CD8-positive, alpha-beta memory T cell (primary cell): Measurements from ENCODE around the gene TTC3. TPM values are rescaled to one million over a fixed set of nuclear protein-coding genes. Genes with fewer than 3 reads are reported as not detected.

Experiments
- CTCF ChIA-PET: fragments of 350-600 bp; sonication (Branson Sonifier 250); formaldehyde crosslinking; loops from one replicate; lab custom pipeline; 2021; ENCODE audit warnings: antibody characterized with exemption; lab: Charles Lee
- POLR2A ChIA-PET: fragments of 350-600 bp; sonication (Branson Sonifier 250); formaldehyde crosslinking; loops from one replicate; lab custom pipeline; 2021; ENCODE audit warnings: antibody characterized with exemption; lab: Charles Lee
- DNase-seq, 5 donors: peaks; one replicate each; pipeline versions ENCODE4 v3.0.0 to v3.0.0-alpha.2; 2020 to 2022; ENCODE audit warnings: mixed read lengths in 1 of 5
- H3K27ac ChIP-seq: one replicate; pipeline ENCODE4 v1.7.0; 2013; ENCODE audit warnings: low read depth, mild to moderate bottlenecking, low read length, moderate library complexity
- H3K27me3 ChIP-seq: 2 replicates; pipeline ENCODE4 v1.7.0; 2013; ENCODE audit warnings: low read length, mild to moderate bottlenecking; ENCODE audit not compliant: insufficient read depth, poor library complexity, severe bottlenecking
- H3K36me3 ChIP-seq: 2 replicates; pipeline ENCODE4 v1.7.0; 2013; ENCODE audit warnings: mild to moderate bottlenecking, low read length, moderate library complexity; ENCODE audit not compliant: insufficient read depth
- H3K4me1 ChIP-seq: 2 replicates; pipeline ENCODE4 v1.7.0; 2013; ENCODE audit warnings: mild to moderate bottlenecking, low read length, moderate library complexity; ENCODE audit not compliant: insufficient read depth
- H3K4me3 ChIP-seq: 2 replicates; pipeline ENCODE4 v1.7.0; 2013; ENCODE audit warnings: mild to moderate bottlenecking, low read length
- H3K9me3 ChIP-seq: 2 replicates; pipeline ENCODE4 v1.7.0; 2013; ENCODE audit warnings: mild to moderate bottlenecking, low read length
- H3K27ac Mint-ChIP-seq, 8 donors: one replicate each; pipeline ENCODE4 v1.8.0; 2020 to 2021; ENCODE audit warnings: mixed read lengths in 8 of 8, mild to moderate bottlenecking in 6 of 8, inconsistent platforms in 3 of 8, moderate library complexity in 3 of 8
- H3K27me3 Mint-ChIP-seq, 2 donors: one replicate each; pipeline ENCODE4 v1.8.0; 2020 to 2021; ENCODE audit warnings: mixed read lengths in 2 of 2, mild to moderate bottlenecking in 1 of 2, moderate library complexity in 1 of 2
- H3K36me3 Mint-ChIP-seq, 3 donors: one replicate each; pipeline ENCODE4 v1.8.0; 2020 to 2021; ENCODE audit warnings: mixed read lengths in 3 of 3, inconsistent platforms in 1 of 3, mild to moderate bottlenecking in 1 of 3
- H3K4me1 Mint-ChIP-seq, 3 donors: one replicate each; pipeline ENCODE4 v1.8.0; 2020 to 2021; ENCODE audit warnings: mixed read lengths in 3 of 3, inconsistent platforms in 1 of 3, mild to moderate bottlenecking in 1 of 3
- H3K4me3 Mint-ChIP-seq, 7 donors: one replicate each; pipeline ENCODE4 v1.8.0; 2020 to 2021; ENCODE audit warnings: mixed read lengths in 7 of 7, mild to moderate bottlenecking in 6 of 7, moderate library complexity in 4 of 7, inconsistent platforms in 2 of 7
- H3K9me3 Mint-ChIP-seq, 5 donors: one replicate each; pipeline ENCODE4 v1.8.0; 2020 to 2022; ENCODE audit warnings: mixed read lengths in 5 of 5, mild to moderate bottlenecking in 3 of 5, moderate library complexity in 2 of 5, inconsistent platforms in 1 of 5
- polyA plus RNA-seq: library from polyadenylated mRNA; unstranded; fragments of 300-500 nt; fragmentation: Illumina TruSeq; gene quantifications from one replicate; pipeline ENCODE4 v1.2.3, GENCODE V29; 2021
- total RNA-seq, 2 experiments: library from RNA; stranded (reverse); gene quantifications; one replicate each; pipeline ENCODE4 v1.2.3, GENCODE V29; 2021

TTC3 gene
- total and polyA plus RNA-seq, 3 experiments from 2014 or later = 53.0 to 108 (median 54.5) TPM

DNA sequence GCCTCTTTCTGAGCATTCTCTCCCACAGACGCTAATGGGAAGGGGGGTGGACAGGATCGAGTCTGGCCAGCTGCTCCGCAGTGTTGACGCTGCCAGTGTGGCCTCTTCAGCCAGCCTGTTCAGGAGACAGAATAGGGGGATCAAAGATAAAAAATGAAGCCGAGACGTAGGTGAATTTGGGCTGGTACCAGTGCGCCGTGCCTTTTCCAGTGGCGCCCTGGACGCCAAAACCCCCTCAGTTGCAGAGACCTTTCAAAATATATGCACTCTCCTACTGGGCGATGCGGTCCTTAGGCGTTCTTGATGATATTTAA is 1.1 kb downstream of the TTC3 start:
- peak in 1 of 5 donors; percentile 7 for DNase-seq
- peak overlapping the region; percentile 94 to 100 (median 98) for H3K27ac Mint-ChIP-seq
- ChIA-PET POLR2A (interaction anchor here (0.6 kb wide), 1 partner anchor 333 kb away, joined by 4 read pairs; no protein-coding TSS in a partner anchor), CTCF (no interaction called here)
- H3K27me3 Mint-ChIP-seq = peaks cover 0 to 3% of the 10 kb centered on the region in 2 donors
- H3K4me1 ChIP-seq = peaks cover 15% of the 10 kb centered on the region
- H3K4me3 ChIP-seq = peak overlapping the region; percentile 73
- peaks cover 0 to 4% (median 0%) of the 10 kb centered on the region in 5 donors for H3K9me3 Mint-ChIP-seq
- H3K9me3 ChIP-seq = no peaks in the 10 kb centered on the region
- H3K27ac ChIP-seq = peak overlapping the region; percentile 93
- H3K27me3 ChIP-seq = no peaks in the 10 kb centered on the region
- H3K36me3 Mint-ChIP-seq = peaks cover 2 to 15% (median 4%) of the 10 kb centered on the region in 3 donors
- no peaks in the 10 kb centered on the region for H3K36me3 ChIP-seq
- H3K4me3 Mint-ChIP-seq = peak overlapping the region; percentile 92 to 100 (median 96)
- peaks cover 54 to 72% (median 68%) of the 10 kb centered on the region in 3 donors for H3K4me1 Mint-ChIP-seq

DNA sequence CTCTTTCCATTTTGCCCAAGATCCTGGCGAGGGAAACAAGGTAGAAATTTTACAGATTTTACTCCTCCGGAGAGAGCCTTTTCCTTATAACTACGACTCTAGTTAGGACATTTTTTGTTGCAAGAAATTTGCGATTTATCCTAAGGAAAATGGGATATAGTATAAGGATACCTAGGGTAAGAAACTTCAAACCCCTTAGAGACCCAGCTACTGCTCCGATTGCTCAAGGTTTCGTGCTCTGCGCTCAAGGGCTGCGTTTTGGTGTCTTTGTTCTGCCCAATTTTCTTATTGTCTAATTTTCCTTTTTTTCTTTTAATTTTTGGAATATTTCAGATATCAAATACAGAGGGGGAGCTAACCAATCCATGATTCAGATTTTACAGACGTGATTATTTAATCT is 1.5 kb downstream of the TTC3 start:
- DNase-seq = no peak
- peaks cover 0 to 6% (median 0%) of the 10 kb centered on the region in 5 donors for H3K9me3 Mint-ChIP-seq
- peaks cover 0 to 3% of the 10 kb centered on the region in 2 donors for H3K27me3 Mint-ChIP-seq
- H3K36me3 ChIP-seq = no peaks in the 10 kb centered on the region
- peaks cover 2 to 14% (median 8%) of the 10 kb centered on the region in 3 donors for H3K36me3 Mint-ChIP-seq
- peaks cover 57 to 75% (median 70%) of the 10 kb centered on the region in 3 donors for H3K4me1 Mint-ChIP-seq
- H3K27me3 ChIP-seq = no peaks in the 10 kb centered on the region
- H3K27ac ChIP-seq = peak overlapping the region; percentile 93
- H3K9me3 ChIP-seq = no peaks in the 10 kb centered on the region
- CTCF ChIA-PET = no interaction called here
- H3K4me1 ChIP-seq = peaks cover 15% of the 10 kb centered on the region
- POLR2A ChIA-PET = interaction anchor here (0.6 kb wide), 1 partner anchor 332 kb away, joined by 4 read pairs; no protein-coding TSS in a partner anchor
- peak overlapping the region; percentile 94 to 100 (median 98) for H3K27ac Mint-ChIP-seq
- peak overlapping the region; percentile 73 for H3K4me3 ChIP-seq
- peak overlapping the region; percentile 92 to 100 (median 96) for H3K4me3 Mint-ChIP-seq

DNA sequence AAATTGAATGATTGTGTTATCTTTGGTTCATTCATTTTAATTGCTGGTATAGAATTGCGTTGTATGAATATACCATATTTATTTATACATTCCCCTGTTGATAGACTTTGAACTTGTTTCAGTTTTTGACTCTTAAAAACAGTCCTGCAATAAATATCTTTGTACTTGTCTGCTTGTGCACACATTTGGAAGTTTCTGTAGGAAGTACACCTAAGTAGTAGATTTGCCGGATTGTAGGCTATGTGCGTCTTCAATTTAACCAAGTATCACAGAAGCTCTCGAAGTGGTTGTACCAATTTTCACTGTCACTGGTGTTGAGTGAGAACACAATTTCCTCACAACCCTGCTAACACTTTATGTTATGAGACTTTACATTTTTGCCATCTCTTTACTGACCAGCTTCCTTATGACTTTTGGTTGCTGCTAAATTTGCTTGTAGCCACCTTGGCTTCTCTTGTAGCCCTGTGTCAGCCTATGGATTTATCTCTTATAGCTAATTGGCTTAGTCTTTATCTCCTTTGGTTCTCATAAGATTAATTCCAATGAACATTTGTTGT is 2.2 kb downstream of the TTC3 start:
- POLR2A ChIA-PET = no interaction called here
- Mint-ChIP-seq H3K4me3 (peak overlapping the region; percentile 34 to 100 (median 92)), H3K9me3 (peaks cover 0 to 6% (median 0%) of the 10 kb centered on the region in 5 donors), H3K27ac (peak overlapping the region; percentile 55 to 100 (median 96)), H3K4me1 (peaks cover 57 to 73% (median 68%) of the 10 kb centered on the region in 3 donors), H3K36me3 (peaks cover 0 to 11% (median 11%) of the 10 kb centered on the region in 3 donors), H3K27me3 (peaks cover 0 to 3% of the 10 kb centered on the region in 2 donors)
- Histone ChIP-seq H3K27ac (no peak overlapping the region), H3K4me1 (peaks cover 15% of the 10 kb centered on the region), H3K9me3 (no peaks in the 10 kb centered on the region), H3K4me3 (no peak overlapping the region), H3K36me3 (no peaks in the 10 kb centered on the region), H3K27me3 (no peaks in the 10 kb centered on the region)
- CTCF ChIA-PET = no interaction called here
- no peak for DNase-seq

DNA sequence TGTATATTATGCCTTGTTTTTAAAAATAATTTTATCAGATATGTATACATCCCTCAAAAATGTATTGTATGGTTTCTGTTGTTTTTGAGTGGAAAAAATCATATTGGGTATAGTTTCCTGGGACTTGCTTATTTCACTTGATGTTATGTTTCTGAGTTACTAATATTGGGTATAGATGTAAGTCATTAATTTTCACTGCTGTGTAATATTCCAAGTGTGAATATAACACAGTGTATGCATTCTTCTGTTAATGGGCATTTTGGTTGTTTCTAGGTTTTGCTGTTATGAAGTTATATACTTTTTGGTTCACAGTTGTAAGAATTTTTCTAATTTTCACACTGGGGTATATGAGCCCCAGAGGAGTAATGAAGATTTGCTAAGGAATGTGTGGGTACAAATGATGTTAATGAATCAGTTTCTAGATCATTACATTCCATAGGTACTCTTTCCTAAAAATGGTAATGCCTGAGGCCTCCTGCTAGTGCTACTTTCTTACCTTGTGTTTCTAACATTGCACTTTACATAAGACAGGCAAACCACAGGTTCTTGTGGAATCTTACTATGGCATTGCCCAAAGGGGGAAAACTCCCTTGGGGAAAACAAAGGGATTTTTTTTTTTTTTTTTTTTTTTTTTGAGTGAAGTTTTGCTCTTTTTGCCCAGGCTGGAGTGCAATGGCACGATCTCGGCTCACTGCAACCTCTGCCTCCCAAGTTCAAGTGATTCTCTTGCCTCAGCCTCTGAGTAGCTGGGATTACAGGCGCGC is 3.2 kb downstream of the TTC3 start:
- Histone ChIP-seq H3K4me3 (no peak overlapping the region), H3K9me3 (no peaks in the 10 kb centered on the region), H3K27ac (no peak overlapping the region), H3K36me3 (no peaks in the 10 kb centered on the region), H3K27me3 (no peaks in the 10 kb centered on the region), H3K4me1 (peaks cover 15% of the 10 kb centered on the region)
- peaks cover 0 to 8% (median 8%) of the 10 kb centered on the region in 3 donors for H3K36me3 Mint-ChIP-seq
- H3K27me3 Mint-ChIP-seq = peaks cover 0 to 3% of the 10 kb centered on the region in 2 donors
- no peak for DNase-seq
- H3K4me3 Mint-ChIP-seq = peak overlapping the region in 1 of 7 donors; percentile 31
- CTCF ChIA-PET = no interaction called here
- H3K4me1 Mint-ChIP-seq = peaks cover 51 to 72% (median 67%) of the 10 kb centered on the region in 3 donors
- POLR2A ChIA-PET = no interaction called here
- H3K9me3 Mint-ChIP-seq = peaks cover 0 to 6% (median 0%) of the 10 kb centered on the region in 5 donors
- peak overlapping the region in 2 of 8 donors; percentile 88 to 94 for H3K27ac Mint-ChIP-seq

- DNase-seq = no peak
- Mint-ChIP-seq H3K27me3 (peaks cover 0 to 3% of the 10 kb centered on the region in 2 donors), H3K4me3 (peak overlapping the region in 1 of 7 donors; percentile 51), H3K27ac (peak overlapping the region in 4 of 8 donors; percentile 15 to 94 (median 56)), H3K36me3 (peaks cover 2 to 10% (median 8%) of the 10 kb centered on the region in 3 donors), H3K9me3 (peaks cover 0 to 6% (median 0%) of the 10 kb centered on the region in 5 donors), H3K4me1 (peaks cover 50 to 69% (median 65%) of the 10 kb centered on the region in 3 donors)
- Histone ChIP-seq H3K27me3 (no peaks in the 10 kb centered on the region), H3K9me3 (no peaks in the 10 kb centered on the region), H3K36me3 (no peaks in the 10 kb centered on the region), H3K4me3 (no peak overlapping the region), H3K27ac (no peak overlapping the region), H3K4me1 (peaks cover 9% of the 10 kb centered on the region)
- CTCF ChIA-PET = no interaction called here
- POLR2A ChIA-PET = no interaction called here
Measured at GRCh38 chr21:37077403-37077802, 4.3 kb downstream of the TTC3 start.

DNA sequence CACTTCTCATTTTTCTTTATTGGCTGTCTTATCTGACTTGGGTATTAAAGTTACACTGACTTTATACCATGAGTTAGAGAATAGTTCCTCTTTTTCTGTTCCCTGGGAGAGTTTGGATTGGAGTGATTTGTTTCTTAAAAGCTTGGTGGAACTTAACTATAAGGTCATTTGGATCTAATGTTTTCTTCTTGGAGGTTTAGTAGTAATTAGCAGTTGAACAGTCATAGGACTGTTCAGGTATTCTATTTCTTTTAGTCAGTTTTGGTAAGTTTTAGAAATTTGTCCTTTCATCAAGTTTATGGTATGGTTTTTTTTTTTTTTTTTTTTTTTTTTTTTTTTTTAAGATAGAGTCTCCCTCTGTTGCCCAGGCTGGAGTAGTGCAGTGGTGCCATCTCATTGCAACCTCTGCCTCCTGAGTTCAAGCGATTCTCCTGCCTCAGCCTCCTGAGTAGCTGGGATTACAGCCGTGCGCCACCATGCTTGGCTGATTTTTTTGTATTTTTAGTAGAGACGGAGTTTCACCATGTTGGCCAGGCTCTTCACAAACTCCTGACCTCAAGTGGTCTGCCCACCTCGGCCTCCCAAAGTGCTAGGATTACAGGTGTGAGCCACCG is 6.3 kb downstream of the TTC3 start:
- peaks cover 3 to 8% (median 6%) of the 10 kb centered on the region in 3 donors for H3K36me3 Mint-ChIP-seq
- H3K4me3 Mint-ChIP-seq = peak overlapping the region in 1 of 7 donors; percentile 28
- no peaks in the 10 kb centered on the region for H3K36me3 ChIP-seq
- peaks cover 61 to 77% (median 77%) of the 10 kb centered on the region in 3 donors for H3K4me1 Mint-ChIP-seq
- peaks cover 0 to 5% (median 0%) of the 10 kb centered on the region in 5 donors for H3K9me3 Mint-ChIP-seq
- H3K4me1 ChIP-seq = peaks cover 19% of the 10 kb centered on the region
- H3K27ac Mint-ChIP-seq = peak overlapping the region in 6 of 8 donors; percentile 10 to 79 (median 38)
- H3K27me3 Mint-ChIP-seq = no peaks in the 10 kb centered on the region
- CTCF ChIA-PET = interaction anchor here (0.6 to 1.0 kb wide), 3 partner anchors 8 to 117 kb away, joined by 3 read pairs; no protein-coding TSS in a partner anchor
- H3K27ac ChIP-seq = no peak overlapping the region
- H3K27me3 ChIP-seq = no peaks in the 10 kb centered on the region
- no peak overlapping the region for H3K4me3 ChIP-seq
- peak in 1 of 5 donors; percentile 6 for DNase-seq
- POLR2A ChIA-PET = no interaction called here
- H3K9me3 ChIP-seq = no peaks in the 10 kb centered on the region

- H3K9me3 ChIP-seq = no peaks in the 10 kb centered on the region
- peaks cover 26% of the 10 kb centered on the region for H3K4me1 ChIP-seq
- H3K4me3 ChIP-seq = no peak overlapping the region
- DNase-seq = no peak
- H3K4me3 Mint-ChIP-seq = no peak overlapping the region
- ChIA-PET POLR2A (no interaction called here), CTCF (no interaction called here)
- H3K27ac Mint-ChIP-seq = no peak overlapping the region
- no peaks in the 10 kb centered on the region for H3K27me3 ChIP-seq
- peaks cover 0 to 5% (median 0%) of the 10 kb centered on the region in 5 donors for H3K9me3 Mint-ChIP-seq
- no peak overlapping the region for H3K27ac ChIP-seq
- peaks cover 4 to 8% (median 7%) of the 10 kb centered on the region in 3 donors for H3K36me3 Mint-ChIP-seq
- no peaks in the 10 kb centered on the region for H3K27me3 Mint-ChIP-seq
- peaks cover 47 to 55% (median 55%) of the 10 kb centered on the region in 3 donors for H3K4me1 Mint-ChIP-seq
- H3K36me3 ChIP-seq = no peaks in the 10 kb centered on the region
Measured at GRCh38 chr21:37082375-37082774, 9.3 kb downstream of the TTC3 start.
